OCI-LY3 (cell line): ENCODE results near the gene NRP1.

Experiments
- H2AFZ ChIP-seq: fragments of 200-600, 300-600 bp; shearing (Covaris generic); 2 replicates; pipeline ENCODE4 v1.6.0; 2014; ENCODE audit warnings: antibody characterized with exemption, low read depth, low read length
- H3K27ac ChIP-seq: fragments of 200-600, 300-600 bp; sonication (generic); 2 replicates; pipeline ENCODE4 v1.5.1; 2014; ENCODE audit warnings: mild to moderate bottlenecking, low read length, moderate library complexity, mixed read lengths
- H3K27me3 ChIP-seq: fragments of 200-600, 300-600 bp; sonication (generic); 2 replicates; pipeline ENCODE4 v1.6.1; 2014; ENCODE audit warnings: low read depth, low read length, mixed read lengths
- H3K36me3 ChIP-seq: fragments of 200-600, 300-600 bp; sonication (generic); replicated peaks from 2 replicates; pipeline ENCODE3; 2014; ENCODE audit warnings: low read depth, low read length, mixed read lengths
- H3K4me1 ChIP-seq: fragments of 300-600, 200-600 bp; sonication (generic); 2 replicates; pipeline ENCODE4 v1.6.1; 2014; ENCODE audit warnings: low read length, mixed read lengths
- H3K4me2 ChIP-seq: fragments of 200-600, 300-600 bp; sonication (generic); 2 replicates; pipeline ENCODE4 v1.6.1; 2014; ENCODE audit warnings: low read length, mixed read lengths
- H3K4me3 ChIP-seq: fragments of 300-600, 200-600 bp; sonication (generic); 2 replicates; pipeline ENCODE4 v1.5.1; 2014; ENCODE audit warnings: antibody characterized with exemption, mild to moderate bottlenecking, low read length, moderate library complexity
- H3K79me2 ChIP-seq: fragments of 300-600, 200-600 bp; shearing (Covaris generic); 2 replicates; pipeline ENCODE4 v1.6.1; 2014; ENCODE audit warnings: mild to moderate bottlenecking, low read length, mixed read lengths
- H3K9ac ChIP-seq: fragments of 300-600, 200-600 bp; shearing (Covaris generic); 2 replicates; pipeline ENCODE4 v1.6.0; 2014; ENCODE audit warnings: mild to moderate bottlenecking, low read length, moderate library complexity
- H3K9me3 ChIP-seq: fragments of 200-600, 300-600 bp; shearing (Covaris generic); 2 replicates; pipeline ENCODE4 v1.6.1; 2014; ENCODE audit warnings: low read length, mixed read lengths; ENCODE audit not compliant: insufficient read depth
- H4K20me1 ChIP-seq: fragments of 200-600, 300-600 bp; sonication (generic); 2 replicates; pipeline ENCODE4 v1.6.1; 2016; ENCODE audit warnings: low read length, mixed read lengths; ENCODE audit not compliant: insufficient read depth
- EZH2phosphoT487 ChIP-seq: fragments of 200-600 bp; shearing (Covaris generic); IDR thresholded peaks from 2 replicates; pipeline ENCODE4 v1.6.1; 2018; ENCODE audit warnings: antibody characterized with exemption, mixed run types, low read depth
- TF ChIP-seq, protein P1 (sequence below): fragments of 200-600, 300-600 bp; sonication (generic); IDR thresholded peaks from 2 replicates; pipeline ENCODE4 v1.5.1; 2014; ENCODE audit warnings: antibody characterized with exemption, low read length, low read depth

Gene NRP1

DNA sequence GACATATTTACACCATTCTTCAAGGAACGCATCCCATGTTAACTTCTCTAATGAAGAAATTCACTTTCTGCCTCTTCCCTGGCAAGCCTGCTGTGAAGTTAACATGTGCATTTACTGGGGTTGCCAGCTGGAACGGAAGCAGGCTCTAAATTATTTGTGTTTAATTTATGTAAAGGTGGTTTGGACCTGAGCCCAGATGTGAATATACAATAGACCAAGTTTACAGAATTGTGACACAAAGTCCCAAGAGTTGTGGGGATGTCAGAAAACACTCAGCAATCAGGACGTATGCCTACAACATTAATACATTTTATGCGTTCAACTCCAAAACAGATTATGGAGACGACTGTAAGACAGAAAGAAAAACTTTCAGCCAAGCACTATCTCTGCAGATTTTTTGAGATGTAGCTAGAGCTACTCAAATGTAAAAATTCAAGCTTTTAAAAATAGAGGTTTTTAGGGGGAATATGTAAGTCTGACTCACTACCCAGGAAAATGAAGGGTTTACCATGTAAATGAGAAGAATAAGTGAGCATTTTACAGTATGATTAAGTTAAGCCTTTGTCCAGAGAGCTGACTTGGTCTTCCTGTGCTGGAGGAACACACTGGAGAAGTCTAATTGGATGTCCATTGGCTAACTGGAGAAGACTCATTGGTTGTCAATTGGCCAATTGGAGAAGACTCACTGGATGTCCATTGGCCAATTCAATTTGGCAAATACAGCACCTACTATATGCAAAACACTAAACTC, 19.5 kb downstream of the NRP1 start:
- Histone ChIP-seq H4K20me1 (no peaks in the 10 kb centered on the region), H3K79me2 (no peaks in the 10 kb centered on the region), H3K27ac (no peak overlapping the region), H3K36me3 (no peaks in the 10 kb centered on the region), H3K4me1 (no peaks in the 10 kb centered on the region), H3K9ac (no peak overlapping the region), H3K27me3 (no peaks in the 10 kb centered on the region), H3K4me3 (no peak overlapping the region), H2AFZ (no peak overlapping the region), H3K4me2 (no peak overlapping the region), H3K9me3 (no peaks in the 10 kb centered on the region)
- TF ChIP-seq, protein P1, sequence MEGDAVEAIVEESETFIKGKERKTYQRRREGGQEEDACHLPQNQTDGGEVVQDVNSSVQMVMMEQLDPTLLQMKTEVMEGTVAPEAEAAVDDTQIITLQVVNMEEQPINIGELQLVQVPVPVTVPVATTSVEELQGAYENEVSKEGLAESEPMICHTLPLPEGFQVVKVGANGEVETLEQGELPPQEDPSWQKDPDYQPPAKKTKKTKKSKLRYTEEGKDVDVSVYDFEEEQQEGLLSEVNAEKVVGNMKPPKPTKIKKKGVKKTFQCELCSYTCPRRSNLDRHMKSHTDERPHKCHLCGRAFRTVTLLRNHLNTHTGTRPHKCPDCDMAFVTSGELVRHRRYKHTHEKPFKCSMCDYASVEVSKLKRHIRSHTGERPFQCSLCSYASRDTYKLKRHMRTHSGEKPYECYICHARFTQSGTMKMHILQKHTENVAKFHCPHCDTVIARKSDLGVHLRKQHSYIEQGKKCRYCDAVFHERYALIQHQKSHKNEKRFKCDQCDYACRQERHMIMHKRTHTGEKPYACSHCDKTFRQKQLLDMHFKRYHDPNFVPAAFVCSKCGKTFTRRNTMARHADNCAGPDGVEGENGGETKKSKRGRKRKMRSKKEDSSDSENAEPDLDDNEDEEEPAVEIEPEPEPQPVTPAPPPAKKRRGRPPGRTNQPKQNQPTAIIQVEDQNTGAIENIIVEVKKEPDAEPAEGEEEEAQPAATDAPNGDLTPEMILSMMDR: no peak
- no peak for TF ChIP-seq EZH2phosphoT487

DNA sequence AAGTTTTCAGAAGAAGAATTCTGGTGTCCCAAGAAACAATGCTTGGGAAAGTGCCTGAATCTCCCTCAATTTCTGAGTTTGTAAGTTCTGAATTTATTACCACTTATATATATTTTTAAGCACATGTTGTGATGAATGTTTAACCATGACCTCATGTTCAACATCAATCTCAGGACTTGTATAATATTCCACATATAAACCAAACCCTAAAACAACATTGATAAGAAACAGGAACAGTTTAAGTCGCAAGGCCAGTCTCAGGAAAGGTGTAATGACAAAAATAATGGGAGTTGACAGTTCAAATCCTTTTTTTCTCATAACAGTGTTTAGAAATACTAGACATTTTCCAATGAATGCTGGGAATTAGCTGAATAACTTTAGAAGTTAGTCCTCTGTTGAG, 22.8 kb downstream of the NRP1 start:
- Histone ChIP-seq H2AFZ (no peak overlapping the region), H3K36me3 (no peaks in the 10 kb centered on the region), H3K27me3 (no peaks in the 10 kb centered on the region), H3K9ac (no peak overlapping the region), H4K20me1 (no peaks in the 10 kb centered on the region), H3K27ac (no peak overlapping the region), H3K9me3 (no peaks in the 10 kb centered on the region), H3K79me2 (no peaks in the 10 kb centered on the region), H3K4me2 (no peak overlapping the region), H3K4me1 (no peaks in the 10 kb centered on the region), H3K4me3 (no peak overlapping the region)
- no peak for TF ChIP-seq EZH2phosphoT487
- TF ChIP-seq, protein P1: no peak

GRCh38 chr10:33310853-33311252, 23.6 kb downstream of the NRP1 start:
- H2AFZ ChIP-seq: no peak overlapping the region
- H3K9me3 ChIP-seq: no peaks in the 10 kb centered on the region
- H3K36me3 ChIP-seq: no peaks in the 10 kb centered on the region
- H3K79me2 ChIP-seq: no peaks in the 10 kb centered on the region
- H3K27me3 ChIP-seq: no peaks in the 10 kb centered on the region
- no peaks in the 10 kb centered on the region for H3K4me1 ChIP-seq
- no peaks in the 10 kb centered on the region for H4K20me1 ChIP-seq
- no peak overlapping the region for H3K4me2 ChIP-seq
- TF ChIP-seq, protein P1: no peak
- no peak for TF ChIP-seq EZH2phosphoT487
- H3K27ac ChIP-seq: no peak overlapping the region
- H3K9ac ChIP-seq: no peak overlapping the region
- no peak overlapping the region for H3K4me3 ChIP-seq

DNA sequence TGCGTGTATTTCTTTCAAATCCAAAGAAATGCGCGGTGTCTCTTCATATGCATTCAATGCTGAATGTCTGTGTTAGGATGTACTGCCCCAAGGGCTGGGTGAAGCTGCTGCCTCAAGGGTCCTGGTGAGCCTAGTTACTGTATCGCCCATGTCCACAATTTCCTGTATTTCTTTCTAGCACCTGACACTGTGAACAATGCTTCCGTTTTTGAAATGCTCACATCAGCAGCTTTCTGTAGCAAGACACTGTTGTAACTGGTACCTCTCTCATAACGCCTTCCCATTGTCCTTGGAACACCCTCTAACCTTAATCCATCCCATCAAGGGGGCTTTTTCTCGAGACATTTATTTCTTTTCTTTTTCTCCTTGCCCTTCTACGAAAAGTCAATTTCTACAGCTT, 25.1 kb downstream of the NRP1 start:
- Histone ChIP-seq H3K27ac (no peak overlapping the region), H3K4me3 (no peak overlapping the region), H3K9ac (no peak overlapping the region), H3K36me3 (no peaks in the 10 kb centered on the region), H3K4me1 (no peaks in the 10 kb centered on the region), H3K9me3 (no peaks in the 10 kb centered on the region), H2AFZ (no peak overlapping the region), H3K4me2 (no peak overlapping the region), H3K79me2 (no peaks in the 10 kb centered on the region), H3K27me3 (no peaks in the 10 kb centered on the region), H4K20me1 (no peaks in the 10 kb centered on the region)
- TF ChIP-seq EZH2phosphoT487: no peak
- TF ChIP-seq, protein P1: no peak
